NCI-H69 (cell line): ENCODE results near the gene ARAP3.
A peak's percentile ranks its signal among the peaks of the same experiment; 100 is the strongest.

Source experiments
- DNase-seq: peaks from one replicate; lab custom pipeline; 2025; lab: John Stamatoyannopoulos, UW

ARAP3 gene

GRCh38 chr5:141641634-141642267, 40.3 kb downstream of the ARAP3 start:
- DNase-seq: no peak

GRCh38 chr5:141640698-141641097, 41.3 kb downstream of the ARAP3 start:
- DNase-seq: no peak

- DNase-seq: no peak
Measured at GRCh38 chr5:141640051-141640415, 42.0 kb downstream of the ARAP3 start.

GRCh38 chr5:141639357-141640050, 42.5 kb downstream of the ARAP3 start:
- no peak for DNase-seq

- no peak for DNase-seq
Measured at GRCh38 chr5:141638771-141639170, 43.3 kb downstream of the ARAP3 start.

GRCh38 chr5:141637767-141638419, 44.1 kb downstream of the ARAP3 start:
- peak; percentile 43 for DNase-seq

GRCh38 chr5:141637123-141637766, 44.8 kb downstream of the ARAP3 start:
- peak; percentile 58 for DNase-seq

- peak; percentile 94 for DNase-seq
Measured at GRCh38 chr5:141636413-141637122, 45.5 kb downstream of the ARAP3 start, which contains the start of the genes HDAC3 and RELL2. TSS of gene HDAC3 (minus strand) at chr5:141636849. CDS start at chr5:141636790, 59 bp downstream. TSS of gene RELL2 (plus strand) at chr5:141636997. CDS start at chr5:141638226, 1,229 bp downstream.

GRCh38 chr5:141636106-141636412, 46.0 kb downstream of the ARAP3 start:
- DNase-seq: no peak

- no peak for DNase-seq
Measured at GRCh38 chr5:141635646-141636045, 46.4 kb downstream of the ARAP3 start.

- DNase-seq: no peak
Measured at GRCh38 chr5:141634720-141635119, 47.3 kb downstream of the ARAP3 start.

GRCh38 chr5:141633871-141634561, 48.0 kb downstream of the ARAP3 start:
- no peak for DNase-seq

- DNase-seq: peak; percentile 62
Measured at GRCh38 chr5:141632650-141633049, 49.4 kb downstream of the ARAP3 start.

- DNase-seq: no peak
Measured at GRCh38 chr5:141630570-141631140, 51.4 kb downstream of the ARAP3 start.

- DNase-seq: no peak
Measured at GRCh38 chr5:141628175-141628788, 53.7 kb downstream of the ARAP3 start.

- no peak for DNase-seq
Measured at GRCh38 chr5:141623611-141624010, 58.4 kb downstream of the ARAP3 start.

- no peak for DNase-seq
Measured at GRCh38 chr5:141623186-141623585, 58.8 kb downstream of the ARAP3 start.

- DNase-seq: peak; percentile 99
Measured at GRCh38 chr5:141618804-141619554, 63.1 kb downstream of the ARAP3 start, which contains the start of gene DIAPH1. TSS of gene DIAPH1 (minus strand) at chr5:141619000. CDS start at chr5:141618914, 86 bp downstream.

- DNase-seq: peak; percentile 84
Measured at GRCh38 chr5:141618030-141618803, 63.8 kb downstream of the ARAP3 start.
